ENCODE data around the gene MFSD11. TPM values are rescaled to one million over a fixed set of nuclear protein-coding genes. Genes with fewer than 3 reads are reported as not detected.
"Not testable (repeated sequence)": the region's sequence is repeated elsewhere in the genome, so short reads cannot be mapped to it uniquely, and the experiment has no call there.

Gene MFSD11
- polyA plus RNA-seq, 3 donors = 19.8 to 24.8 (median 23.8) TPM

GRCh38 chr17:76709077-76709950, 28.6 kb upstream of the MFSD11 start:
- DNase-seq = no peak
- Histone ChIP-seq H3K4me1 (ENCODE audit: control insufficient read depth in 1 of 2, insufficient read depth in 2 of 2, low read length in 2 of 2) (peaks cover 13 to 14% of the 10 kb centered on the region in 2 donors), H3K4me2 (replicated peaks; ENCODE audit: extremely low read depth, low read length, poor library complexity, severe bottlenecking) (no peak overlapping the region), H3K27me3 (ENCODE audit: control insufficient read depth in 2 of 2, insufficient read depth in 2 of 2, low read length in 2 of 2) (peaks cover 8 to 17% of the 10 kb centered on the region in 2 donors), H2AFZ (ENCODE audit: insufficient read depth, low read depth, low read length, poor library complexity, severe bottlenecking) (no peak overlapping the region), H3K9ac (ENCODE audit: insufficient read depth, low read length, poor library complexity, severe bottlenecking) (no peak overlapping the region), H3K36me3 (replicated peaks in 1 of 2; ENCODE audit: control insufficient read depth in 1 of 2, insufficient read depth in 2 of 2, low read length in 2 of 2) (peaks cover 15 to 19% of the 10 kb centered on the region in 2 donors), H3K9me3 (replicated peaks in 1 of 2; ENCODE audit: control insufficient read depth in 1 of 2, insufficient read depth in 1 of 2, low read length in 2 of 2) (no peaks in the 10 kb centered on the region), H4K20me1 (ENCODE audit: insufficient read depth, low read length) (peaks cover 17% of the 10 kb centered on the region), H3K79me2 (ENCODE audit: insufficient read depth, low read length) (no peaks in the 10 kb centered on the region), H3K4me3 (replicated peaks in 1 of 3; ENCODE audit: low read depth in 2 of 3, low read length in 3 of 3) (no peak overlapping the region), H3K27ac (ENCODE audit: low read depth in 1 of 2, low read length in 2 of 2) (no peak overlapping the region)
- TF ChIP-seq CTCF (IDR thresholded peaks at IDR 0.05) = no peak
- peaks cover 25 to 29% of the 10 kb centered on the region in 2 donors for H3K36me3 Mint-ChIP-seq
- intact Hi-C loops (cut with micrococcal nuclease) = loop anchor here in 1 of 2 donors (10.0 kb wide), 1 partner anchor 185 kb away; no protein-coding TSS in a partner anchor
- peaks cover 25 to 33% (median 26%) of the 10 kb centered on the region in 3 donors for H3K27me3 Mint-ChIP-seq (ENCODE audit: low read depth in 3 of 3)
- peak overlapping the region; percentile 67 to 78 for H3K4me3 Mint-ChIP-seq
- H3K27ac Mint-ChIP-seq = peak overlapping the region in 2 of 7 donors; percentile 6 to 50
- H3K9me3 Mint-ChIP-seq = peaks cover 0 to 8% (median 2%) of the 10 kb centered on the region in 7 donors
- WGBS (ENCODE audit: insufficient coverage) = 90% methylated on average over 15 of the region's 29 CpGs
- H3K4me1 Mint-ChIP-seq = peaks cover 14% of the 10 kb centered on the region

GRCh38 chr17:76709951-76710862, 27.7 kb upstream of the MFSD11 start:
- peaks cover 26% of the 10 kb centered on the region for H4K20me1 ChIP-seq (ENCODE audit: insufficient read depth, low read length)
- not testable (repeated sequence) for H3K27ac ChIP-seq (ENCODE audit: low read depth in 1 of 2, low read length in 2 of 2); H3K79me2 ChIP-seq (ENCODE audit: insufficient read depth, low read length); DNase-seq; H3K9me3 Mint-ChIP-seq; H3K9me3 ChIP-seq (replicated peaks in 1 of 2; ENCODE audit: control insufficient read depth in 1 of 2, insufficient read depth in 1 of 2, low read length in 2 of 2); H3K27ac Mint-ChIP-seq
- H3K9ac ChIP-seq (ENCODE audit: insufficient read depth, low read length, poor library complexity, severe bottlenecking) = peak overlapping the region; percentile 32
- H3K4me3 ChIP-seq (replicated peaks in 1 of 3; ENCODE audit: low read depth in 2 of 3, low read length in 3 of 3) = peak overlapping the region in 1 of 3 experiments; percentile 61
- H3K4me1 ChIP-seq (ENCODE audit: control insufficient read depth in 1 of 2, insufficient read depth in 2 of 2, low read length in 2 of 2) = peaks cover 18 to 20% of the 10 kb centered on the region in 2 donors
- H3K4me2 ChIP-seq (replicated peaks; ENCODE audit: extremely low read depth, low read length, poor library complexity, severe bottlenecking) = peak overlapping the region; percentile 72
- H3K36me3 Mint-ChIP-seq = peaks cover 26 to 31% of the 10 kb centered on the region in 2 donors
- H3K27me3 ChIP-seq (ENCODE audit: control insufficient read depth in 2 of 2, insufficient read depth in 2 of 2, low read length in 2 of 2) = peaks cover 8 to 17% of the 10 kb centered on the region in 2 donors
- peak overlapping the region; percentile 67 to 78 for H3K4me3 Mint-ChIP-seq
- intact Hi-C loops (cut with micrococcal nuclease) = loop anchor here (10.0 kb wide), 2 partner anchors 185 to 205 kb away; partner anchors contain the start of gene RHBDF2 (in 1 of the 2)
- H3K27me3 Mint-ChIP-seq (ENCODE audit: low read depth in 3 of 3) = peaks cover 25 to 33% (median 26%) of the 10 kb centered on the region in 3 donors
- peaks cover 18% of the 10 kb centered on the region for H3K4me1 Mint-ChIP-seq
- H2AFZ ChIP-seq (ENCODE audit: insufficient read depth, low read depth, low read length, poor library complexity, severe bottlenecking) = peak overlapping the region; percentile 53
- H3K36me3 ChIP-seq (replicated peaks in 1 of 2; ENCODE audit: control insufficient read depth in 1 of 2, insufficient read depth in 2 of 2, low read length in 2 of 2) = peaks cover 15 to 21% of the 10 kb centered on the region in 2 donors
- 11% methylated on average over 25 of the region's 79 CpGs for WGBS (ENCODE audit: insufficient coverage)
